ENCODE data around the gene SLC28A1. TPM values are rescaled to one million over a fixed set of nuclear protein-coding genes. Genes with fewer than 3 reads are reported as not detected.
"Not testable (repeated sequence)": the region's sequence is repeated elsewhere in the genome, so short reads cannot be mapped to it uniquely, and the experiment has no call there.

Gene SLC28A1
- total RNA-seq, 1 experiment from 2014 or later: not detected

GRCh38 chr15:84859651-84860050 lies 24.8 kb upstream of the SLC28A1 start:
- in situ Hi-C loops (cut with HindIII; ENCODE audit: low sequenced_read_pairs): no loop called here

GRCh38 chr15:84861781-84862180 lies 22.7 kb upstream of the SLC28A1 start:
- DNase-seq (ENCODE audit: low spot score): no peak
- in situ Hi-C loops (cut with HindIII; ENCODE audit: low sequenced_read_pairs): no loop called here

More at GRCh38 chr15:84859651-84860050, 24.8 kb upstream of the SLC28A1 start:
- DNase-seq (ENCODE audit: low spot score): no peak

- no peak for DNase-seq (ENCODE audit: low spot score)
- in situ Hi-C loops (cut with HindIII; ENCODE audit: low sequenced_read_pairs): no loop called here
Observed at GRCh38 chr15:84862214-84862975, 22.1 kb upstream of the SLC28A1 start.

- in situ Hi-C loops (cut with HindIII; ENCODE audit: low sequenced_read_pairs): no loop called here
- peak; percentile 3 for DNase-seq (ENCODE audit: low spot score)
Observed at GRCh38 chr15:84863565-84864443, 20.7 kb upstream of the SLC28A1 start.

- in situ Hi-C loops (cut with HindIII; ENCODE audit: low sequenced_read_pairs): no loop called here
- no peak for DNase-seq (ENCODE audit: low spot score)
Observed at GRCh38 chr15:84864444-84864795, 20.0 kb upstream of the SLC28A1 start.

GRCh38 chr15:84865074-84865569 lies 19.3 kb upstream of the SLC28A1 start:
- in situ Hi-C loops (cut with HindIII; ENCODE audit: low sequenced_read_pairs): no loop called here
- DNase-seq (ENCODE audit: low spot score): no peak

- DNase-seq (ENCODE audit: low spot score): no peak
- in situ Hi-C loops (cut with HindIII; ENCODE audit: low sequenced_read_pairs): no loop called here
Observed at GRCh38 chr15:84868037-84868880, 16.2 kb upstream of the SLC28A1 start.

GRCh38 chr15:84869510-84869909 lies 15.0 kb upstream of the SLC28A1 start:
- in situ Hi-C loops (cut with HindIII; ENCODE audit: low sequenced_read_pairs): no loop called here

GRCh38 chr15:84871428-84871985 lies 13.0 kb upstream of the SLC28A1 start:
- in situ Hi-C loops (cut with HindIII; ENCODE audit: low sequenced_read_pairs): no loop called here
- DNase-seq (ENCODE audit: low spot score): no peak

More at GRCh38 chr15:84869510-84869909, 15.0 kb upstream of the SLC28A1 start:
- no peak for DNase-seq (ENCODE audit: low spot score)

- in situ Hi-C loops (cut with HindIII; ENCODE audit: low sequenced_read_pairs): no loop called here
- no peak for DNase-seq (ENCODE audit: low spot score)
Observed at GRCh38 chr15:84872009-84872910, 12.2 kb upstream of the SLC28A1 start.

GRCh38 chr15:84873997-84874396 lies 10.5 kb upstream of the SLC28A1 start:
- DNase-seq (ENCODE audit: low spot score): no peak
- in situ Hi-C loops (cut with HindIII; ENCODE audit: low sequenced_read_pairs): no loop called here

- peak; percentile 31 for DNase-seq (ENCODE audit: low spot score)
- in situ Hi-C loops (cut with HindIII; ENCODE audit: low sequenced_read_pairs): no loop called here
Observed at GRCh38 chr15:84874981-84875699, 9.3 kb upstream of the SLC28A1 start.

- in situ Hi-C loops (cut with HindIII; ENCODE audit: low sequenced_read_pairs): no loop called here
- no peak for DNase-seq (ENCODE audit: low spot score)
Observed at GRCh38 chr15:84876269-84876668, 8.2 kb upstream of the SLC28A1 start.

GRCh38 chr15:84877701-84878100 lies 6.8 kb upstream of the SLC28A1 start:
- in situ Hi-C loops (cut with HindIII; ENCODE audit: low sequenced_read_pairs); DNase-seq (ENCODE audit: low spot score): not testable (repeated sequence)

GRCh38 chr15:84878504-84878903 lies 6.0 kb upstream of the SLC28A1 start:
- peak; percentile 62 for DNase-seq (ENCODE audit: low spot score)

GRCh38 chr15:84879088-84879780 lies 5.2 kb upstream of the SLC28A1 start:
- DNase-seq (ENCODE audit: low spot score): no peak
- in situ Hi-C loops (cut with HindIII; ENCODE audit: low sequenced_read_pairs): no loop called here

More at GRCh38 chr15:84878504-84878903, 6.0 kb upstream of the SLC28A1 start:
- in situ Hi-C loops (cut with HindIII; ENCODE audit: low sequenced_read_pairs): no loop called here

GRCh38 chr15:84880007-84880406 lies 4.5 kb upstream of the SLC28A1 start:
- DNase-seq (ENCODE audit: low spot score): no peak
- in situ Hi-C loops (cut with HindIII; ENCODE audit: low sequenced_read_pairs): no loop called here

All from G401 (cell line).